HG03460 (cell line): ENCODE results near the gene BASP1.
"Not testable (repeated sequence)": the region's sequence is repeated elsewhere in the genome, so short reads cannot be mapped to it uniquely, and the experiment has no call there.

Source experiments
- ATAC-seq: cut with Tn5 transposase; IDR thresholded peaks from one replicate; pipeline ENCODE4 v1.9.1; 2021; ENCODE audit not compliant: unreplicated experiment

Gene BASP1

DNA sequence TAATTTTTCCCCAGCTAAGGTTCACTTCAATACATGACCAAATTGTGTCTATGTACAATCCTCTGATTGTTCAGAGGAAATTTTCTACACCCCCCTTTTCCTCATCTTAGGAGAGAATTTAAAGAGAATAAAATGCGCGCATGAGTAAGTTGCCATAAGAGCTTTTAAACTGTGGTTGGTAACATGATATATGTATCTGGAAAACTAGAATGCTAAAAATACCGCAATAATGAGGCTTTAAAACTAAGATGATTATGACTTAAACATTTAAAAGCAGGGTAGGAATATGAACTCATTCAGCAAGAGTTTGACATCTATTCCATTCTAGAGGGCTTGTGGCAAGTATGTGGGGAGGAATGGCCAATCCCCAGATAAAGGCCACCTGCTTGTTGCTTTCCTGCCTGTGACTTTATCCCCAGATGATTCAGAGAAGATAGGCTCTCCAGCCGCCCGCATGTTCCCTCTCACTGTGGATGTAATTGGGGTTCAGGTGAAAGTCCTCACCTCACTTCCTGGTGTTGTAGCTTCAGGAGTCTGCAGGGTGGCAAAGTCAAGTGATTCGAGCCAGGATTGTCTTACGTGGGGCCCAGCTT is 26.5 kb upstream of the BASP1 start:
- no peak for ATAC-seq

DNA sequence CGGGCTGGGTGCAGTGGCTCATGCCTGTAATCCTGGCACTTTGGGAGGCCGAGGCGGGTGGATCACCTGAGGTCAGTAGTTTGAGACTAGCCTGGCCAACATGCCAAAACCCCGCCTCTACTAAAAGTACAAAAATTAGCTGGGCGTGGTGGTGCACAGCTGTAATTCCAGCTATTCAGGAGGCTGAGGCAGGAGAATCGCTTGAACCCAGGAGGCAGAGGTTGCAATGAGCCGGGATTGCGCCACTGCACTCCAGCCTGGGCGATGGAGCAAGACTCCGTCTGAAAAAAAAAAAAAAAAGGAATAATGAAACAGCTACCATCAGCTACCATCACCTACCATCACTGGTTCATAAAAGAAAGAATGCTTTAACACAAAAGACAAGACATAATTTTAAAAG is 25.9 kb upstream of the BASP1 start:
- ATAC-seq: not testable (repeated sequence)

DNA sequence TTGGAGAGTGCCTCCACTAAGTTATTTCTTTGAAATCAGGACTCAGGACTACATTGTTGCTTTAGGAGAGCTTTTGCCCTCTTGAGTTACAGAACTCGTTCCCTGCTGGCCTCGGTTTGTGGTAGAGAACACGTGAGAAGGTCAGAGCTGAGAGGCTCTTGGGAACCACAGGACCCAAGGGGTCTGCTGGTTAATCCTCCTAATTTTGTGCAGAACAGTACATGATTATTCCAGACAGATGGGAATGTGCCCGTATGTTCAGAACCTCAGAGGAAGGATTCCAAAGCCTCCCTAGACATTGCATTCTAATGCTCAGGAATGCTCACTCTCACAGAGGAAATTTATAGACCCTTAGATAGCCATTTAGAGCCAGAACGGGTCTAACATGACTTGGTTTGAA is 25.2 kb upstream of the BASP1 start:
- ATAC-seq: no peak

DNA sequence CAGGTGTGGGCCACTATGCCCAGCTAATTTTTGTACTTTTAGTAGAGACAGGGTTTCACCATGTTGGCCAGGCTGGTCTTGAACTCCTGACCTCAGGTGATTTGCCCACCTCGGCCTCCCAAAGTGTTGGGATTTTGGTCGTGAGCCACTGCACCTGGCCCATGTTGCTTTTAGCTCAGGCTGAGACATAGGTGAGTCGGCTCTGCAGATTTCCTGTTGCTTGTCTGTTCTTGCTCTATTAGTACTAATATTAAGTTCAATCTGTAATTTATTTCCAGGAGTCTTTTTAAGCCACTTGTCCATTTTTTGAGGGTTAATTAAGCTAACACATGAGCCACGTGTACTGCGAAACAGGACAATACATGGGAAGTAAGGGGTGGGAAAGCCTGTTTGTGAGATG is 21.4 kb upstream of the BASP1 start:
- no peak for ATAC-seq

DNA sequence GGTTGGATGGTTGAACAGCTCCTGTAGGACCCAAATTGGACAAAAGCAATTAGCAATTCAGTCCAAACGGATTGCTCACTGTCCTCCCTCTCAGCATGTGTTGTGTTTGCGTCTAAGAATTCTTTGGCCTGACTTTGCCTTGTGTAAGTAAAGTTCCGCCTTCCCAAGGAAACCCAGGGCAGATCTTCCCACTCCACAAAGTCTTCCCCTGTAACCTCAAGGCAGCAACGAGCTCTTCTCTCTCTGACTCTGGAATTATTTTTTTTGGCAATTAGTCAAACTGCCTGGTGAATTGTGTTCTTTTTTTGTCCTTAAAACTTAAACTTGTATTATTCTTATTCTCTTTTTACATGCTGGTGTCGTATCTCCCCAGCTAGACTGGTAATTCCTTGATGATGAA is 20.7 kb upstream of the BASP1 start:
- no peak for ATAC-seq

DNA sequence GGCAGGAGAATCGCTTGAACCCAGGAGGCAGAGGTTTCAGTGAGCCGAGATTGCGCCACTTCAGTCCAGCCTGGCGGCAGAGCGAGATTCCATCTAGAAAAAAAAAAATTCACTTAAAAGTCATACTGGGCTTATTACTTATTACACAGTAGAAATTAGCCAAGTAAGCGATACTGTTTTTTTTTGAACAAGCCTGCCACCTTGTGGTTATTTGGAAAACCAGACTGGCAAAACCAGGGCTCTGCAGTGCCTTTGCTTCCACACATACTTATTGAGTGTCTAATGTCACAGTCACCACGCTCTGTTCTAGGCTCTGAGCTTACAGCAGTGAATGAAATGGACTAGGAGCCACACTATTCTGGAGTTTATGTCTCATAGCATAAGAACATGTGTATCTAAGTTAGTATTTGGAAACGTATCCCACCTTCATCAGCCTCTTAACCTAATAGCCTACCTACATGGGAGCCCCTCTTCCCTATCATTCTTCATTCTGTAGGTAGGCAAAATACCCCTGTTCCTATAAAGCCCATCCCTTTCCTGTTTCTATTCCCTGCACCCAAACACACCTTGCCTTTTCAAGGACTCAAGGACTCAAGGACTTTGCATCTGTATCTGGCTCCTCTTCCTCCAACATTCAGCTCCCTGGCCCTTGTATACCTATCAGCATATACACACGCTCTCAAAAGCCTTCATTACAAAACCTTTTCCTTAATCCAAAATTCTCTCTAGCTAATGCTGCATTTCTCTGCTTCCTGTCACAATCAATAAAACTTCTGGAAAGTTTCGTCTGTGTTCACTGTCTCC is 13.9 kb upstream of the BASP1 start:
- ATAC-seq: no peak

DNA sequence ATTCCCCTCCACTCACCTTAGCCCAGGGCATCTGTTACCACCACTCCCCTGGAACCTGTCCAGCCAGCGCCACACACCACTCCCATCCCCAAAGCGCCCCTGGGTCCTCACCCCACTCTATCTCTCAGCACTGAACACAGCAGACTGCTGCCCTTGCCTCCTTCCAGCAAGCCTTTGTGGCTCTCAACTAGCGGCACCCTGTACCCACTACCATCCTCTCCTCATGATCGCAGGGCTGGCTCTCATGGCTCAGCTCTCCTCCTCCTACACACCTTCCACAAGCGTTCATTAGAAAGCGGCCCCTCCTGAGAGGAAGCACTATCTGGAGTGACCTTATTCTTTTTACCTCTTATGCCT is 13.3 kb upstream of the BASP1 start:
- ATAC-seq: no peak

DNA sequence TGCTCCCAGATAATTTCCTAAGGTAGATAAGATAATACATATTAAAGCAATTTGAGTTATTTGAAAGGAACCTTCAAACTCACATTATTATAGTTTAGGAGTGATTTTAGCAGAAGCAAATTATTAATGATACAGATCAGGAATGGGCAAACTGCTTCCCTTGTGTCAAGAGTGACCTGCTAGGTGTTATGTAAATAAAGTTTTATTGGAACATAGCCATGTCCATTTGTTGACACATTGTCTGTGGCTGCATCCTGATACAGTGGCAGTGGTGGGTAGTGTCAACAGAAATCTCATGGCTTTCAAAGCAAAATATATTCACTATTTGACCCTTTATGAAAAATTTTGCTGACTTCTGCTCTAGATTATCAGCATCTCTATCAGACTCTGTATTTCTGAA is 11.4 kb upstream of the BASP1 start:
- no peak for ATAC-seq

DNA sequence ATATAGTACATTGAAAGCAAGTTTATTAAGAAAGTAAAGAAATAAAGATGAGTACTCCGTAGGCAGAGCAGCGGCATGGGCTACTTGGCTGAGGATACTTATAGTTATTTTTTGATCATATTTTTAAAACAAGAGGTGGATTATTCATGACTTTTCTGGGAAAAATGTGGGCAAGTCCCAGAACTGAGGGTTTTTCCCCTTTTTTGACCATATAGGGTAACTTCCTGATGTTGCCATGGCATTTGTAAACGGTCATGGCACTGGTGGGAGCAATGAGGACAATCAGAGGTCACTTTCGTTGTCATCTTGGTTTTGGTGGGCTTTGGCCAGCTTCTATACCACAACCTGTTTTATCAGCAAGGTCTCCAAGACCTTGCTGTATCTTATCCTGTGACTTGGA is 5.2 kb upstream of the BASP1 start:
- ATAC-seq: no peak

DNA sequence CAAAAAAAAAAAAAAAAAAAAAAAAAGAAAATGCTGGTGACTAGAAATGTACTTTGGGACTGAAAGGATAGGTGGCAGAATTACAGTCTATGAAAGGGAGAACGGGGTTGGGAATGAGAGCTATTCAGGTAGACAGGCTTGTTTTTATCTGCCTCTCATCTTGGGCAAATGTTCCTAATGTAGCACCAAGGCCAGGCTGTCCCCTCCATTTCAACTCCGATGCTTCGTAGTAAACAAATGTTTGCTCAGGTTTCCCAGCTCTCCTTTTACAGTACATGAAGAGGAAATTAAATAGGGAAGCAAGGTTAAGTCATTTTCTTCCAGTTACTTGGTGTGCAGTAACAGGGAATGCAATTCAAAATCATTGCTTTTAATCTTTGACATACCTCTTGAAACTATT is 4.4 kb upstream of the BASP1 start:
- no peak for ATAC-seq

DNA sequence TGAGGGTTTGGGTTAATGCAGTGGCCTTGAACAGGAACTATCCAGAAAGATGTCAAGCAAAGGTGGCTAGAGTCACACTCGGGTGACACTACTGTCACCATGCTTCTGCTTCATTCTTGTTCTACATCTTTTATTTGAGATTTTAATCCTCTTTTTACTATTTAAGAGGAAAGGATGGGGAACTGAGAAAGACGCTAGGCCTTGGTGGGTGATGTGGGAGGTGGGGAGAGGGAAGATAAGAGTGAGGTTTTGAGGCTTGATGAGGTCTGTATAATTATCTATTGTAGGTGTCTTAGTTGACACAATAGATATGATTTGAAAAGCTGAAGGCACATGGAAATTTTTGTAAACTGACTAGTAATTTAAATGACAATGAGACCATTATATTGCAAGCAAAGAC is 3.5 kb upstream of the BASP1 start:
- no peak for ATAC-seq

DNA sequence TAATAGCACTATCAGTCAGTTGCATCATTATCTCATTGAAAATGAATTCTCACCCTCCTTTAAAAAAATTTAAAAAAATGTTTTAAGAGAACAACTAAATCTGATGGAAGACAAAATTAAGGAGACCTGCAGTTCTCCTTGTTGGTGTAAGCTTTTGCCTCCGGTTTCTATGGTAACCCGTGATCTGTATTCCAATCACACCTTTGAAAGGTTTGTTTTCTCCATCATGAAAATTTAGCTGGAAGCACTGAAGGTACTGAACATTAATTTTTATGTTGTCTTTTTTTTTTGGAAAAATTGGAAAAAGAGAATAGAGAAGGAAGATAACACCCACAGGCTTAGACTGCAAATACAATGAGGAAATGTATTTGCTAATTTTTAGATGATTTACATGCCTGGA is 2.5 kb upstream of the BASP1 start:
- ATAC-seq: no peak

DNA sequence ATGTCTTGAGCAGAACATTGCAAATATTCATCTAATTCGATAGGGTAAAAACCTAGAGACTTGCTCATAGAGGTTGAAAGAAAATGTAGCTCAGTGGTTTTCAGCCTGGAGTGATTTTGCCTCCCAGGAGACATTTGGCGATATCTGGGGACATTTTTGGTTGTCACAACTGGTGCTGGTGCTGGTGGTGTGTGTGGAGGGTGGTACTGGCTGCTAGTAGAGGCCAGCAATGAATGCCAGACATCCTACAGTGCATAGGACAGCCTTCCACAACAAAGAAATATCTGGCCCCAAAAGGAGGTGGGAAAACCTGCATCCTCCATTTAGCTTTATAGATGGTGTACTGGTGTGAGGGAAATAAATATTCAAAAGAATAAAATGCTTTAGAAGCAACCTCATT is 2.1 kb upstream of the BASP1 start:
- no peak for ATAC-seq

DNA sequence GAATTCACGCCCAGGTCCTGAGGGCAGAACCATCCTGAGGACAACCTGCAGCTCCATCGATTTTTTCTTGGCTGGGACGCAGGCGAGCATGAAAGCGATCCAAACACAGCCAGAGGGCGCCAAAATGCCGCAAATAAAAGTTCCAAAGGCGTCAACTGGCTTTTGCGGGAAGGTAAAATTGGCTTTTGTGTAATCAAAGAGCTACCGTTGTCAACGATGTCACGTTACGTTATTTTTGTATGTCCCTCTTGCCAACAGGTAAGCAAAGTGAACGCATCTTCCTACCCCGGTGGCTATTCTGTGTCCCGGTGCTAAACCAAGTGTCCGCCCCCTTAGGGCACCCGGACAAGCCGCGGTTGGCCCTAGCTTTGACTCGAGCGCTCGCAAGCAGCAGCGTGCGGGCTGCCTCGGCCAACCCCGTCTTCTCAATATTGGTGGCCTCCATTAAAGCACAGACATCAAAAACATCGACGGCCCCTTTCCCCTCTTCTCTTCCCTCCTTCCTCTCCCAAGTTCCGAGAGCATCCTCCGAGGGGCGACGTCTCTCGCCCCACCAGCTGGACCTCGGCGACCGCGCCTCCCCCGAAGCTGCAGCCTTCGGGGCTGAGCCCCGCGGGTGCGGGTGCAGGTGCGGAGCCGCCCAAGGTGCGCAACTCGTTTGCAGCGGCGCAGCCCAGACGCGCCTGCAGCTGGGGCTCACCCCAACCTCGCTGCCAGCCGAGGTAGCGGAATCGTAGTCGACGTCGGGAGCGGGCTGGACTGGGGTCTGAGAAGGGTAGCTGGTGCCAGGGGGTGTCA is 1.1 kb upstream of the BASP1 start:
- ATAC-seq: peak; percentile 37

DNA sequence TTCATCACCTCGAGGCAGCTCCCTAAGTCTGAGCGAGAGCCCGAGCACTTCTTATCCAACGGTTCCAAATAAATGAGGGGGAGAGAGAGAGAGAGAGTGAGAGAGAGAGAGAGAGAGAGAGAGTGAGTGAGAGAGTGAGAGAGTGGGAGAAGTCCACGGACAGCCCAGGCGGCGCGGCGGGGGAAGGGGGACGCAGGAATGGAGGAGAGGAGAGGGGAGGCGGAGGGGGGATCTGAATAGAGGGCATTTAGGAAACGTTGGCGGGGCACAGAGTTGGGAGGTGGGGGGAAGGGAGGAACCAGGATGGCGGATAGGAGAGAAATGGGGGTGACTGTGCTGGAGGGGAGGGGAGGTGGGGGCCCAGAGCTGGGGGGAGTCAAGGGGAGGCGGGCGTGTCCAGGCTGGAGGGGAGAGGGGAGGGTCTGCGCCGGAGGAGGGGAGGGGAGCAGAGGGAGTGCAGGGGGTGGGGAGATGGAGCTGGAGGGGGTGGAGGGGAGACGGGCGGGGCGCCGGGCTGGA is 398 bp upstream of the BASP1 start:
- no peak for ATAC-seq

DNA sequence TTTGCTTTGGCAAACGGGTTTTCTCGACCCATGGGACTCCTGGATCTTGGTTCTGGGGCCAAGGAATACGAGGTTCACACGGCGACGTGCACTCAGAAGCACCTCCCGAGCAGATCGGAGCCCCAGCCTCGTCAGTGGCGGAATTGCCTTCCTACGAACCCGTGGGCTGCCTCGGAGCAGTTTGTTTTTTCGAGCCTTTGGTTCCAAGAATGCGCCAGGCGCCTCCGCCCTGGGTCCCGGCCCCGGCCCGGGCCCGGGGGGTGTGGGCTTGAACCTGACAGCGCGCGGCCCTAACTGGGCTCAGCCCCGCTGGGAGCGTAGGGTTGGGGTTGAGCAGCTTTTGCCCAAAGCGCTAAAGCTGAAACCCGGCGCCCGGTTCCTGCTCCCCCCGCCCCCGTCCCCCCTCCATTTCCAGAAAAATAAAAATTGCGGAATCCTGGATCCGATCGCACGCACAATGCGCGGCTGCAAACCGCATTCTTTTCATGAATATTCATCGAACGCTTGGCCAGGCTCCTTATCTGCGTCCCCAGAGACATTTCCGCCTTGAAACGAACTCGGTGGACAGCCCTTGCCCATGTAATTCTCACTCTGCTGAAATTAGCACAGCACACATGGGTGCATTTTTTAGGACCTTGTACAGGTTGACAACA is 1.0 kb downstream of the BASP1 start:
- ATAC-seq: peak; percentile 44

DNA sequence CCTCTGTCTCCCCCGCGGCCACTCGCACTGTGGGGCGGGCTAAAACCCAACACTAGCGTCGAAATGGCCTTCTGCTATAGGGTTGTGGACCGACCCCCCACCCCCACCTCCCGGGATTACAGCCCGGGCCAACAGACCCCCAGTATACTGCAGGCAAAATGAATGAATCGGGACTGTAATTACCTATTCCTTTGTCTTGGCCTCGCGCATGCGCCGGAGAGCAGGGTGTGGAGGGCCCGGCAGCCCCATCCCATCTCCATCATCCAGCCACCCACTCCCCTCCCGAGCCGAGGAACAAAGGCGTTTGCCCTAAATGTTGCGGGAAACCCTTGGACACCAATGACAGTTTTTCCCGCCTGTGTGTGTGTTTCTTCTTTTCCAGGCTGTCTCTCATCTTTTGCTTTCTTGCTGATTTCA is 1.6 kb downstream of the BASP1 start:
- peak; percentile 7 for ATAC-seq

DNA sequence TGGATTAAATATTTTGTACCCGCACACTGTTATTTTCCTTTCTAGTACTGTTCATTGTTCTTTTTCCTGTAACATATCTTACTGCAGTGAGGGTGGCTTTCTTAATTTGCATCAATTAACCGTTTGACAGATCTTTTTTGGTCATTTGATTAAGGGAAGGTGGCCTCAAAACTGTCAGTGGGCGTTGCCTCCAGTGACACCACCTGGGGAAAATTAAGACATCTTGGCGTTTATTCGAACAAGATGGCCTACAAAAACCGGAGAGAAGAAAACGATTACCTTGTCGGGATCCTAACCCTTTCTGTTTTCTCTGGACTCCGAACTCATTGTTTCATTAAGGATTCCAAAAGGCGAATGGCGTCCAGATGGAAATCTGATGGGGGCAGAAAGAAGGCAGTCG is 2.0 kb downstream of the BASP1 start:
- ATAC-seq: no peak

DNA sequence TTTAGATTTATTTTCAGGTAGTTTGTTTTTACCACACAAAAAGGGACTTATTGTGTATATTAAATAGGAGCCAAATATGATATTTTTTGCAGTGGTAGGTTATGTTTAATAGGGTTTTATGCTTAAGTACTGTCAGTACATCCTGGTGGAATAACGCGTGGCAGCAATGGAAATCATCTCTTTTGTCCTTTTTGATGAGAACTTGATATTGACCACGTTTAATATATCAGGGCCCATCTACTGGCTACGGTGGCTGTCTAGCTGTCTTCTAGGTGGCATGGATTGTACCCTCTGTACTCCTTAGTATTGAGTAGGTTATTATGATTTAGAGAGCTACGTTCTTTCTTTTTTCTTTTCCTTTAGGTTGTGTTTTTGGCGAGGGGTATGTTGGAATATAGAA is 2.6 kb downstream of the BASP1 start:
- no peak for ATAC-seq

DNA sequence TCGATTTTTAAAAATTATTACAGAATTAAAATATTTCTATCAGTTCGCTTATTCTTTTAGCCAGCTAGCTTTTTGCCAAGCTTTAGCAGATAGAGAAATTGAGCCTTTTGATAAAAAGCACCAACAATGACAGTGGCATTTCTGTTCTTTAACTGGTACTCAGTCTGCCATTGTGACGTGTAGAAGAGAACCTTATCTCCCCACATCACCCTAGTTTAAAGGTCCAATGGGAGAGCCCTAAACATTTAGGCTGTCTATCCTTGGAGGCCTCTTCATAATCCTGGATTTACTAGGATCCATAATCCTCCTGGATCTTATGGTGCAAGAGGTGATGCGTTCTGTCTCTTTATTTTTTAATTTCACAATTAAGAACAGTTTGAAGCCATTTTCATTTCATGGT is 3.0 kb downstream of the BASP1 start:
- ATAC-seq: no peak

DNA sequence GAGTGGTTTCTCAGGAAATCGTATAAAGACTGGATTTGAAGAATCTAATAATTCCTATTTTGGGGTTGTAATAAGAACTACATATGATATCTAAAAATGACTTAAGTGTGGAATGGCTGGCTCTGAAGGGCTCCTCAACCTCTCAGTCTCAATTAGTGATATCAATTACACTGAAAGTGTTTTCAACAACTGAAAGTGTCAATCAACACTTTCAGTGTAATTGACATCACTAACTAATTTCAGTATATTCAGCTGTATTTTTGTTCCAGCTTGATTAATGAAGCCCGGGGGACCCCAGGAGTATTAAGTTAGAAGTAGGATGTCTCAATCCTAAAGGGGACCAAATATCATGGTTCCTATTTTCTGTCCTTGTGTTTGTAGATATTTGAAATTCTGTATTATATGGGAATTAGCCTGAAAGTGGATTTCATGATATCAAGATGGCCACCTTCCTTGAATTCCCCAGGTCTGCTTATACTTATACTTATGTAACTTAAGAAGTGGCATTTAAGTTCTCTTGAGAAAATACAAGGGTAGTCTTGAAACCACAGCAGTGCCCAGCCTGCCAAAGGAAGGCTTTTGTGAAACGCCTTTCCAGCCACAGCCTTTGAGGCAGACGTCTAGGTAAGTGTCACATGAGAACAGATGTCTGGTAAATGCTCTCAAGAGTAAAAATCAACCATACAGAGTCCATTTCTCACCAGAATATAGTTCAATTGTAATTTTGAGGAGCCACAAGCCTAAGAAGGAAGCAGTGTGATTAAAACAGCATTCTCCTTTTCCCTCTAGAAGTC is 4.6 kb downstream of the BASP1 start:
- no peak for ATAC-seq
